H1 (cell line): Measurements from ENCODE around the gene SCARB1. TPM values are rescaled to one million over a fixed set of nuclear protein-coding genes. Genes with fewer than 3 reads are reported as not detected.

Experiments used
- CTCF ChIA-PET: fragments of 300-600 bp; sonication (Branson Sonifier 250); formaldehyde crosslinking; loops from one replicate; lab custom pipeline; 2021; ENCODE audit not compliant: partially characterized antibody; lab: Charles Lee
- POLR2A ChIA-PET: fragments of 300-600 bp; sonication (Branson Sonifier 250); formaldehyde crosslinking; loops from one replicate; lab custom pipeline; 2021; ENCODE audit warnings: inconsistent platforms; ENCODE audit not compliant: partially characterized antibody; lab: Charles Lee
- DNase-seq, 2 experiments: peaks; one replicate each; pipeline versions ENCODE4 v3.0.0 to v3.0.0-alpha.2; 2010 to 2022; ENCODE audit warnings: low spot score in 2 of 2, low read depth in 1 of 2, mixed read lengths in 1 of 2
- FAIRE-seq: peaks from 2 replicates; lab custom pipeline; 2011; peaks lifted over from hg19 to GRCh38; lab: Jason Lieb, UNC
- H2AFZ ChIP-seq: 2 replicates; pipeline ENCODE4 v1.8.1; 2012; ENCODE audit warnings: low read length, inconsistent platforms
- H2AK5ac ChIP-seq: 2 replicates; pipeline ENCODE4 v1.6.1; 2013; ENCODE audit warnings: low read depth, low read length
- H2BK120ac ChIP-seq: replicated peaks from 2 replicates; pipeline ENCODE3; 2013; ENCODE audit warnings: low read depth, low read length, inconsistent platforms
- H2BK12ac ChIP-seq: 2 replicates; pipeline ENCODE4 v1.6.1; 2013; ENCODE audit warnings: low read depth, low read length
- H2BK15ac ChIP-seq: 2 replicates; pipeline ENCODE4 v1.6.1; 2013; ENCODE audit warnings: low read length
- H2BK20ac ChIP-seq: 2 replicates; pipeline ENCODE4 v1.6.1; 2013; ENCODE audit warnings: low read length
- H2BK5ac ChIP-seq: 2 replicates; pipeline ENCODE4 v1.6.1; 2013; ENCODE audit warnings: low read depth, low read length
- H3K14ac ChIP-seq: 2 replicates; pipeline ENCODE4 v1.6.1; 2013; ENCODE audit warnings: inconsistent platforms; ENCODE audit not compliant: insufficient read length
- H3K18ac ChIP-seq: 2 replicates; pipeline ENCODE4 v1.6.1; 2013; ENCODE audit warnings: low read length; ENCODE audit errors: extremely low read depth
- H3K23ac ChIP-seq: 2 replicates; pipeline ENCODE4 v1.6.1; 2013; ENCODE audit warnings: inconsistent platforms; ENCODE audit not compliant: insufficient read length
- H3K23me2 ChIP-seq: 2 replicates; pipeline ENCODE4 v1.6.1; 2013; ENCODE audit warnings: low read depth, low read length
- H3K27ac ChIP-seq: 2 replicates; pipeline ENCODE4 v1.6.1; 2011; ENCODE audit warnings: low read depth, low read length, inconsistent platforms
- H3K27me3 ChIP-seq, 4 experiments: replicated peaks in 1 of 4; 1 replicate in 1 of 4; 2 replicates in 3 of 4; pipeline versions ENCODE4 v1.6.1 to v1.8.1; 2011 to 2013; ENCODE audit warnings: low read length in 3 of 4, mild to moderate bottlenecking in 3 of 4, inconsistent platforms in 2 of 4, mixed read lengths in 2 of 4, moderate library complexity in 1 of 4; ENCODE audit not compliant: control insufficient read depth in 3 of 4, insufficient read depth in 3 of 4; ENCODE audit errors: extremely low read depth in 1 of 4
- H3K36me3 ChIP-seq, 4 experiments: 2 replicates each; pipeline versions ENCODE4 v1.6.1 to v1.8.1; 2011 to 2013; ENCODE audit warnings: mild to moderate bottlenecking in 4 of 4, low read length in 3 of 4, moderate library complexity in 2 of 4, control low read depth in 1 of 4, inconsistent platforms in 1 of 4; ENCODE audit not compliant: insufficient read depth in 4 of 4, control insufficient read depth in 2 of 4
- H3K4ac ChIP-seq: replicated peaks from 2 replicates; pipeline ENCODE3; 2013; ENCODE audit warnings: low read length, low read depth, mixed read lengths, inconsistent platforms; ENCODE audit not compliant: insufficient read length
- H3K4me1 ChIP-seq, 4 experiments: replicated peaks in 1 of 4; 1 replicate in 1 of 4; 2 replicates in 3 of 4; pipeline versions ENCODE4 v1.6.1 to v1.8.1; 2011 to 2013; ENCODE audit warnings: low read length in 3 of 4, inconsistent platforms in 2 of 4, mixed read lengths in 1 of 4; ENCODE audit not compliant: insufficient read depth in 4 of 4, control insufficient read depth in 3 of 4
- H3K4me2 ChIP-seq, 2 experiments: 2 replicates each; pipeline versions ENCODE4 v1.6.1 to v1.8.1; 2011 to 2013; ENCODE audit warnings: low read depth in 2 of 2, low read length in 2 of 2, control low read depth in 1 of 2, inconsistent platforms in 1 of 2, mild to moderate bottlenecking in 1 of 2; ENCODE audit not compliant: insufficient read depth in 1 of 2
- H3K4me3 ChIP-seq, 4 experiments: fragments of 200-600, 300-600 bp in 1 of 4; sonication (generic), shearing (Covaris generic), sonication (Bioruptor Twin) in 1 of 4; 2 replicates each; pipeline versions ENCODE4 v1.5.1 to v1.8.1; 2011 to 2016; ENCODE audit warnings: low read length in 4 of 4, low read depth in 3 of 4, control low read depth in 2 of 4, inconsistent platforms in 2 of 4, mild to moderate bottlenecking in 2 of 4, mixed read lengths in 1 of 4, moderate library complexity in 1 of 4; ENCODE audit not compliant: insufficient read depth in 2 of 4; ENCODE audit errors: extremely low read depth in 1 of 4
- H3K56ac ChIP-seq: replicated peaks from 2 replicates; pipeline ENCODE3; 2013; ENCODE audit warnings: low read depth, mild to moderate bottlenecking, mixed read lengths, low read length, inconsistent platforms; ENCODE audit not compliant: insufficient read length
- H3K79me1 ChIP-seq: 2 replicates; pipeline ENCODE4 v1.6.1; 2013; ENCODE audit warnings: low read depth, low read length, control low read depth
- H3K79me2 ChIP-seq, 2 experiments: 2 replicates each; pipeline versions ENCODE4 v1.6.1 to v1.8.1; 2012 to 2013; ENCODE audit warnings: low read length in 2 of 2, mild to moderate bottlenecking in 2 of 2, inconsistent platforms in 1 of 2; ENCODE audit not compliant: insufficient read depth in 2 of 2, control insufficient read depth in 1 of 2
- H3K9ac ChIP-seq, 4 experiments: replicated peaks in 1 of 4; 1 replicate in 1 of 4; 2 replicates in 3 of 4; pipeline versions ENCODE4 v1.6.1 to v1.8.1; 2011 to 2013; ENCODE audit warnings: low read depth in 3 of 4, low read length in 3 of 4, control low read depth in 2 of 4, mild to moderate bottlenecking in 2 of 4, moderate library complexity in 2 of 4, inconsistent platforms in 1 of 4; ENCODE audit errors: extremely low read depth in 1 of 4
- H3K9me3 ChIP-seq, 2 experiments: 2 replicates each; pipeline versions ENCODE4 v1.6.1 to v1.8.1; 2012 to 2013; ENCODE audit warnings: mild to moderate bottlenecking in 2 of 2, moderate library complexity in 2 of 2, control low read depth in 1 of 2, inconsistent platforms in 1 of 2, low read depth in 1 of 2, low read length in 1 of 2, mixed read lengths in 1 of 2; ENCODE audit not compliant: insufficient read depth in 2 of 2
- H4K20me1 ChIP-seq, 2 experiments: replicated peaks in 1 of 2; 2 replicates each; pipeline versions ENCODE3 to v1.8.1; 2011 to 2013; ENCODE audit warnings: inconsistent platforms in 2 of 2, low read length in 2 of 2, mild to moderate bottlenecking in 1 of 2; ENCODE audit not compliant: insufficient read depth in 2 of 2, control insufficient read depth in 1 of 2
- H4K5ac ChIP-seq: 2 replicates; pipeline ENCODE4 v1.6.1; 2013; ENCODE audit warnings: low read length, low read depth, mixed read lengths, inconsistent platforms; ENCODE audit not compliant: insufficient read length
- H4K8ac ChIP-seq: 2 replicates; pipeline ENCODE4 v1.8.0; 2013; ENCODE audit warnings: mild to moderate bottlenecking, moderate library complexity, low read length, inconsistent platforms; ENCODE audit not compliant: insufficient read depth; ENCODE audit errors: extremely low read depth
- H4K91ac ChIP-seq: replicated peaks from 2 replicates; pipeline ENCODE3; 2013; ENCODE audit warnings: low read length, mixed read lengths, inconsistent platforms; ENCODE audit not compliant: insufficient read length
- ASH2L ChIP-seq: fragments of 200-600, 300-600 bp; sonication (generic); IDR thresholded peaks from one replicate; pipeline ENCODE4 v1.7.1; 2017; ENCODE audit warnings: low read length
- CREB1 ChIP-seq: IDR thresholded peaks from 2 replicates; pipeline ENCODE4 v1.6.1; 2012; ENCODE audit warnings: inconsistent platforms
- JUN ChIP-seq: IDR thresholded peaks from 2 replicates; pipeline ENCODE4 v1.6.1; 2011; ENCODE audit warnings: low read depth, mild to moderate bottlenecking, improper control_type of control experiment, low read length
- JUND ChIP-seq: IDR thresholded peaks from 2 replicates; pipeline ENCODE4 v1.6.1; 2011; ENCODE audit warnings: mild to moderate bottlenecking, improper control_type of control experiment, low read length
- KDM5A ChIP-seq: fragments of 200-600 bp; IDR thresholded peaks from 2 replicates; pipeline ENCODE4 v1.7.1; 2012; ENCODE audit warnings: mild to moderate bottlenecking, low read length, inconsistent platforms, mixed read lengths
- POLR2AphosphoS5 ChIP-seq: IDR thresholded peaks from 2 replicates; pipeline ENCODE4 v1.6.1; 2011; ENCODE audit warnings: low read depth, low read length
- POU5F1 ChIP-seq: IDR thresholded peaks from 2 replicates; pipeline ENCODE4 v1.6.1; 2011; ENCODE audit warnings: low read depth, mild to moderate bottlenecking, low read length, moderate library complexity
- RAD21 ChIP-seq, 2 experiments: IDR thresholded peaks in 1 of 2; conservative IDR thresholded peaks in 1 of 2; 2 replicates each; pipeline ENCODE4 v1.6.1; 2011; ENCODE audit warnings: low read depth in 2 of 2, low read length in 2 of 2, improper control_type of control experiment in 1 of 2, inconsistent platforms in 1 of 2, mild to moderate bottlenecking in 1 of 2, moderate library complexity in 1 of 2
- SP4 ChIP-seq: IDR thresholded peaks from 2 replicates; pipeline ENCODE4 v1.6.1; 2012; ENCODE audit warnings: low read length, inconsistent platforms
- SUZ12 ChIP-seq: fragments of 200-600 bp; sonication (generic); IDR thresholded peaks from 2 replicates; pipeline ENCODE4 v1.6.1; 2012; ENCODE audit warnings: mild to moderate bottlenecking, inconsistent platforms, low read length, moderate library complexity, mixed read lengths
- TBP ChIP-seq: IDR thresholded peaks from 2 replicates; pipeline ENCODE4 v1.6.1; 2011; ENCODE audit warnings: low read depth, low read length, improper control_type of control experiment
- WGBS, 2 experiments: shearing (Covaris generic) in 1 of 2; methylation state at CpG; one replicate each; pipeline versions ENCODE4 v1.1.6 to v1.1.7; 2013 to 2015; ENCODE audit warnings: low lambda C conversion rate in 2 of 2, mixed read lengths in 2 of 2, inconsistent platforms in 1 of 2, low coverage in 1 of 2, missing lambda C conversion rate in 1 of 2; ENCODE audit not compliant: insufficient replicate concordance in 2 of 2, insufficient coverage in 1 of 2, insufficient read length in 1 of 2; ENCODE audit errors: extremely low coverage in 1 of 2, missing lambda C conversion rate in 1 of 2; 5-methylcytosine and 5-hydroxymethylcytosine counted together
- polyA plus RNA-seq, 7 experiments: library from polyadenylated mRNA; depleted of rRNA in 3 of 7; stranded (reverse) in 5 of 7; unstranded in 2 of 7; fragments of >200 nt in 5 of 7; fragments of 200-250 nt in 2 of 7; gene quantifications; 1 replicate in 5 of 7; 2 replicates in 1 of 7; 4 replicates in 1 of 7; pipeline versions ENCODE4 v1.2.1 to v1.2.3, GENCODE V29; 2011 to 2013; ENCODE audit warnings: missing spikeins in 2 of 7, mixed read lengths in 2 of 7
- total RNA-seq: library from RNA; stranded (reverse); fragmentation: NEBNext Ultra II Directional; extraction: Animal tissue kit (Norgen Biotek cat#: 25700); gene quantifications from 2 replicates; pipeline ENCODE4 v1.2.1, GENCODE V29; 2021
- TF ChIP-seq, protein P1 (sequence below): IDR thresholded peaks from 2 replicates; pipeline ENCODE4 v1.6.1; 2011; ENCODE audit warnings: low read depth, mild to moderate bottlenecking, low read length; ENCODE audit not compliant: insufficient read depth
- TF ChIP-seq, protein P2 (sequence below): IDR thresholded peaks from 2 replicates; pipeline ENCODE4 v1.6.1; 2011; ENCODE audit warnings: low read length, improper control_type of control experiment

SCARB1 gene
- total and polyA plus RNA-seq, 2 of the 8 experiments (the other 6 are each of a cell fraction or from before 2014, with no cell fraction given), result 45.3 to 57.1 TPM

GRCh38 chr12:124762384-124762783 is 101.3 kb downstream of the SCARB1 start:
- H2BK20ac ChIP-seq, result no peak overlapping the region
- H3K4me2 ChIP-seq, result no peak overlapping the region
- H3K79me1 ChIP-seq, result no peaks in the 10 kb centered on the region; the same call in 1 of the 2 replicates
- H4K8ac ChIP-seq, result no peak overlapping the region
- H3K23ac ChIP-seq, result no peak overlapping the region
- H4K20me1 ChIP-seq, result no peaks in the 10 kb centered on the region
- H4K91ac ChIP-seq, result no peak overlapping the region
- H3K4ac ChIP-seq, result no peak overlapping the region
- no peak overlapping the region; the same call in 1 of the 2 replicates for H2BK15ac ChIP-seq
- no peak overlapping the region for H3K56ac ChIP-seq
- H3K79me2 ChIP-seq, result no peaks in the 10 kb centered on the region
- DNase-seq (no peak), FAIRE-seq (no peak)
- H2AFZ ChIP-seq, result no peak overlapping the region
- H3K4me1 ChIP-seq, result peaks cover 0 to 5% (median 0%) of the 10 kb centered on the region in 4 experiments; a peak in 3 of 7 replicates
- no peak overlapping the region for H3K9ac ChIP-seq
- H2AK5ac ChIP-seq, result 0 out of 2 replicates have a peak overlapping the region, but pooled peaks have one; percentile 54
- WGBS, 2 experiments, result 97% methylated on average over 8 of the region's 8 CpGs; no CpG with 5 or more reads in 1 of the 2 experiments
- H2BK12ac ChIP-seq, result 0 out of 2 replicates have a peak overlapping the region, but pooled peaks have one; percentile 39
- CTCF ChIA-PET, result interaction anchor here (0.7 to 9.3 kb wide), 10 partner anchors 9 to 729 kb away, joined by 3 to 159 read pairs (median 4); no protein-coding TSS in a partner anchor
- no peak overlapping the region for H3K14ac ChIP-seq
- no peak overlapping the region for H2BK5ac ChIP-seq
- H3K36me3 ChIP-seq, result no peaks in the 10 kb centered on the region
- no peak overlapping the region for H3K18ac ChIP-seq
- H3K23me2 ChIP-seq, result no peaks in the 10 kb centered on the region
- no peak overlapping the region for H3K27ac ChIP-seq
- H3K4me3 ChIP-seq, result no peak overlapping the region
- no peaks in the 10 kb centered on the region; a peak in 1 of 7 replicates for H3K27me3 ChIP-seq
- H3K9me3 ChIP-seq, result peaks cover 9 to 17% of the 10 kb centered on the region in 2 experiments
- POLR2A ChIA-PET, result interaction anchor here (1.0 to 1.1 kb wide), 2 partner anchors 13 to 72 kb away, joined by 3 read pairs; no protein-coding TSS in a partner anchor
- H2BK120ac ChIP-seq, result no peak overlapping the region
- H4K5ac ChIP-seq, result no peak overlapping the region
- TF ChIP-seq TBP (no peak), ASH2L (no peak), CREB1 (no peak), JUN (no peak), JUND (no peak), SUZ12 (no peak), RAD21 (IDR thresholded peaks at IDR 0.05 in 1 of 2, conservative IDR thresholded peaks at IDR 0.05 in 1 of 2; ENCODE audit: low read depth in 2 of 2, low read length in 2 of 2) (no peak), POLR2AphosphoS5 (no peak), KDM5A (no peak), SP4 (no peak), POU5F1 (no peak)
- TF ChIP-seq, protein P1, sequence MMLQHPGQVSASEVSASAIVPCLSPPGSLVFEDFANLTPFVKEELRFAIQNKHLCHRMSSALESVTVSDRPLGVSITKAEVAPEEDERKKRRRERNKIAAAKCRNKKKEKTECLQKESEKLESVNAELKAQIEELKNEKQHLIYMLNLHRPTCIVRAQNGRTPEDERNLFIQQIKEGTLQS, result no peak
- TF ChIP-seq, protein P2, sequence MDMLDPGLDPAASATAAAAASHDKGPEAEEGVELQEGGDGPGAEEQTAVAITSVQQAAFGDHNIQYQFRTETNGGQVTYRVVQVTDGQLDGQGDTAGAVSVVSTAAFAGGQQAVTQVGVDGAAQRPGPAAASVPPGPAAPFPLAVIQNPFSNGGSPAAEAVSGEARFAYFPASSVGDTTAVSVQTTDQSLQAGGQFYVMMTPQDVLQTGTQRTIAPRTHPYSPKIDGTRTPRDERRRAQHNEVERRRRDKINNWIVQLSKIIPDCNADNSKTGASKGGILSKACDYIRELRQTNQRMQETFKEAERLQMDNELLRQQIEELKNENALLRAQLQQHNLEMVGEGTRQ, result no peak
